HuH-7 (cell line): Measurements from ENCODE around the gene CRTAC1.
A peak's percentile ranks its signal among the peaks of the same experiment; 100 is the strongest.
"Not testable (repeated sequence)": the region's sequence is repeated elsewhere in the genome, so short reads cannot be mapped to it uniquely, and the experiment has no call there.

Experiments
- DNase-seq: peaks from one replicate; pipeline ENCODE4 v3.0.0; 2011; ENCODE audit warnings: low spot score

The CRTAC1 gene

GRCh38 chr10:97869091-97870042, 161.1 kb downstream of the CRTAC1 start:
- DNase-seq, result peak; percentile 89

GRCh38 chr10:97868134-97868685, 162.2 kb downstream of the CRTAC1 start:
- no peak for DNase-seq

DNA sequence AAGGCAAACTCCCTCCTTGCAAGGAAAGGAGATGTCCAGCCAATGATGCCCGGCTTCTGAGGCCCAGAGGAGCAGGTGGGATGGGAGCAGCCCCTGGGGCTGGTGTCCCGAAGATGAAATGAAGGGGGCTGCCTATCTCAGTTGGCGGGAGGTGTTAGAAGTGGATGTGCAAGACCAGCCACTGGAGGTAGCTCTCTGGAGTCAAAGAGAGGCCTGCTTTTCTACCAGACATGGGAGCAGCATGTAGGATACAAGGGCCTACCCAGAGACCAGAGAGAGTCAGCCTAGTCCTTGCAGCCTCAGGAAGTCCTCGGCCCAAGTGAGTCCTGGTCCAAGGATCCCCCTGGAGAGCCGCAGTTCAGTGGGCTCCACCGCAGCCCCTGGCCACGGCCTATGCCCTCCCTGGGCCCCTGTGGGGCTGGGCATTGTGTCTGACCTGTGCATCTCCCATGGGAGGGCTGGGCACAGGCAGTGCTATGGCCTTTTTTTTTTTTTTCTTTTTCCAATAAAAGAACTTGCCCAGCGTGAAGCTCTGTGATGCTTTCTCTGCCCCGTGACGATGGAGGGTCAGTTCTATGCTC, 163.1 kb downstream of the CRTAC1 start:
- DNase-seq, result no peak

- DNase-seq, result no peak
Measured at GRCh38 chr10:97866524-97867219, 163.7 kb downstream of the CRTAC1 start.

- no peak for DNase-seq
Measured at GRCh38 chr10:97865488-97865887, 164.9 kb downstream of the CRTAC1 start.

DNA sequence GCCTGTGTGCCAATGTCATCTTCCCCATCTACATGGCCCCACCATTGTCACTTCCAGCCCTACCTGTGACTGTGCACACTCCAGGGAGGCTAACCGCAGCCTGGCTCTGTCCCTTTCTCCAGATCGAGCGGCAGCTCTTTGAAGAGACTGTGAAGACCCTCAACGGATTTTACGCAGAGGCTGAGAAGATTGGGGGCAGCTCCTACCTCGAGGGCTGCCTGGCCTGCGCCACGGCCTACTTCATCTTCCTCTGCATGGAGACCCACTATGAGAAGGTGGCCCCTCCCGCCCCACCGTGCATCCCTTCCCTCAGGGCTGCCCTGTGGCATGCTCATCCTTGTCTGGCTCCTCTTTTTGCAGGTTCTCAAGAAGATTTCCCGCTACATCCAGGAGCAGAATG, 166.6 kb downstream of the CRTAC1 start:
- DNase-seq, result no peak

DNA sequence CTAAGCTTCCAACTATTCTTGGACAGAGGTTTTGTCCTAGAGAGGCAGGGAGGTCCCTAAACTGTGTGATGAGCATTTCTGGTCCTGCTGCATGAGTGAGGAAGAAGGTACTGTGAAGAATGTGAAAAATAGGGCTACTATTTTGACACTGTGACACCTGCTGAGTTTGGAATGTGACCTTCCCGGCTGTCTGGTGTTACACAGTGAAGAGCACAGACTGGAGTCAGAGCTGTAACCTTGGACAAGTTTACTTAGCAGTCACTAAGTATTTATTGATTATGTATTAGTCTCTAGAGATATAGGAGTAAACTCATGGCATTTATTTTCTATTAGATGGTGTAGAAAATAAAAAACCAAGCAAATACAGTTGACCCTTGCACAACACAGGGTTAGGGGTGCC, 168.5 kb downstream of the CRTAC1 start:
- peak; percentile 23 for DNase-seq

- DNase-seq, result no peak
Measured at GRCh38 chr10:97861097-97861750, 169.2 kb downstream of the CRTAC1 start.

GRCh38 chr10:97858001-97858439, 172.4 kb downstream of the CRTAC1 start:
- no peak for DNase-seq

GRCh38 chr10:97854743-97855142, 175.7 kb downstream of the CRTAC1 start:
- DNase-seq, result no peak

DNA sequence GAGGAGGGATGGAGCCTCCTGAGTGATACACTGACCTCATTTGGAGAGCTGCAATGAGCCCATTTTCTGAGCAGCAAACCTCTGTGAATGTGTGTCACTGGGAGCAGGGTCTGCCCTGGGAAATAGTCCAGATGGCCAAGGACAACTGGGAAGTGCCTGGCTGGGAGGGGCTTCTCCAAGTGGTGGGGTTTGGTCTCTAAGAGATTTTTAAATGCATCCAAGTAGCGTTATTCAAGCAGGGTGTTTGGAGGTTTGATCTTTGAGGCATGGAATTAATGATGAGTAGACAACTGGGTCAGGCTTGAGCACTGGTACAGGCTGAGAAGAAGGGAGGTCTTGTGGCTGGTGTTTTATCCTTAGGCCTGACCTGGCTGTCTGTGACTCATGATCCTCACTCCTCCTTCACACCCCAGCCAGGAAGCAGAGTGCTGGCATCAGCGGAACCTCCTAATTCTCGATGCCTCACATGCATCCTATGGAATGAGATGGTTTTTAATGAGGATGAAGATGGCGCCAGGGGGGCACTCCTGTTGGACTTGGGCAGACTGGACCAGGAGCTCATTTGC, 177.5 kb downstream of the CRTAC1 start:
- no peak for DNase-seq

GRCh38 chr10:97852277-97852676, 178.1 kb downstream of the CRTAC1 start:
- DNase-seq, result no peak

- no peak for DNase-seq
Measured at GRCh38 chr10:97851341-97852001, 178.9 kb downstream of the CRTAC1 start.

- no peak for DNase-seq
Measured at GRCh38 chr10:97850446-97850845, 180.0 kb downstream of the CRTAC1 start.

- peak; percentile 85 for DNase-seq
Measured at GRCh38 chr10:97849687-97850402, 180.6 kb downstream of the CRTAC1 start, which contains the start of gene GOLGA7B. Gene GOLGA7B (plus strand): TSS chr10:97849843. CDS start chr10:97850304, 461 bp downstream.

DNA sequence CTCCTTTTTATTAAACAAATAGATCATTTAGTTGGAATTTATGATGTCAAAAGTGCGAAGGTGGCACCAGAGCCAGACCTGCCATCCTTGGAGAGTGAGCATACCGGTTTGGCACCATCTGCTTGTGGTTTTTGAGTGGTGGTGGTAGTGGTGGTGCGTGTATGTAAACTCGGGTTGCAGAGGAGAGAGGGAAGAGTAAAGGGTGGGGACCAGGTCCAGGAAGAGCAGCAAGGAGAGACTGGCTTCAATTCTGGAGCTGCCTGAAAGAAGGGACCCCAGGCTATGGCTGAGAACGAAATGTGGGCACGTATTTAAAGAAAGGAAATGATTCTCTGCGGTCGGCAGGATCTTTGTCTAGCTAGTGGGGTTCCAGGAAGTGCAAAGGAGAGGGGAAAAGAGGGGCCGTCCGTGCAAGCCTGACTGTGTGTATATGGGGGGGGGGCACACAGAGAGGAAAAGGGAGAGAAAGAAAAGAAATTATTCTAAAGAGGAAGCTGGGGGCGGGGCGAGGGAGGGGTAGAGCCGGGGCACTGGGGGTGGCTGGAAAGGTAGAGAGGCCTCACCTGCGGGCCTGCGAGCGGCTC, 181.2 kb downstream of the CRTAC1 start:
- DNase-seq, result no peak

DNA sequence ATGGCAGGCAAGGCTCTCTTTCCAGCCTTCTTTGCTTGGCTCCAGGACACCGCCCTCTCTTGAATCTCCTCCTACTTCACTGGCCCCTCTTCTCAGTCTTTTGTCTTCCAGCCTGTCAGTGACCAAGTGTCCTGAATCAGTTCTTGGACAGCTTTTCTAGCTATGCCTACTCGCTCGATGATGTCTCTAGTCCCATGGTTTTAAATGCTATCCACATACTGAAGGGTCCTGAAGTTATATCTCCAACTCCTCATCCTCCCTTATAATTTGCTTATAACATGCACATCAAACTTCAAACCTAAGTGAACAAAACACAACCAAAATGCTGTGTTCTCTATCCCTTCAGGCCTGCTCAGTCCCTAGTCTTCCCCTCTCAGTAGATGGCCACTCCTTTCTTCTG, 185.7 kb downstream of the CRTAC1 start:
- DNase-seq, result no peak

DNA sequence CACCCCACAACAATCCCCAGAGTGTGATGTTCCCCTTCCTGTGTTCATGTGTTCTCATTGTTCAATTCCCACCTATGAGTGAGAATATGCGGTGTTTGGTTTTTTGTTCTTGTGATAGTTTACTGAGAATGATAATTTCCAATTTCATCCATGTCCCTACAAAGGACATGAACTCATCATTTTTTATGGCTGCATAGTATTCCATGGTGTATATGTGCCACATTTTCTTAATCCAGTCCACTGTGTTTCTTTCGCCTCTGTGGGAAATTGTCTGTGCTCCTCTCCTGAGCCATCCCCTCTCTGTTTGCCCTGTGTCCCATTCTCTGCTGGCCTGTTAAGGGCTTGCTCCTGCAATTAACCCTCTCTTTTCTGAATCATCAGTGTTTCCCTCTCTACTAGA, 186.4 kb downstream of the CRTAC1 start:
- not testable (repeated sequence) for DNase-seq

DNA sequence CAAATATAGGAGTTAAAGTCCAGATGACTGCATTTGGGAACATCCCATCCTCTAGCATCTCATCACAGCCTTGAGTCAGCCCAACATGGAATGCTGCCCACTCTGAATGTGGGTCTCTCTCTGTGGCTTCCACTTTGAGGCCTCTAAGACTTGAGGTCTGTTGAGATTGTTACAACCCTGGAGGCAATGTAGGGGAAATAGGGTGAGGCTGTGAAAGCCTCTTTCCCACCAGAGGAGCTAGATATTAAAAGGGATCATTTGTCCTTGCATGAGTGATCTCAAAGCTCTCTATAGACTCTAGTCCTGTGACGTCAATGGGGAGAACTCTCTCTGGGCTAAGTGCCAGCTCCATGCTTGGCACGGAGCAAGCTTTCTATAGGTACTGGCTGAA, 187.1 kb downstream of the CRTAC1 start:
- no peak for DNase-seq
